ENCODE results near the gene RFTN1.

The RFTN1 gene

DNA sequence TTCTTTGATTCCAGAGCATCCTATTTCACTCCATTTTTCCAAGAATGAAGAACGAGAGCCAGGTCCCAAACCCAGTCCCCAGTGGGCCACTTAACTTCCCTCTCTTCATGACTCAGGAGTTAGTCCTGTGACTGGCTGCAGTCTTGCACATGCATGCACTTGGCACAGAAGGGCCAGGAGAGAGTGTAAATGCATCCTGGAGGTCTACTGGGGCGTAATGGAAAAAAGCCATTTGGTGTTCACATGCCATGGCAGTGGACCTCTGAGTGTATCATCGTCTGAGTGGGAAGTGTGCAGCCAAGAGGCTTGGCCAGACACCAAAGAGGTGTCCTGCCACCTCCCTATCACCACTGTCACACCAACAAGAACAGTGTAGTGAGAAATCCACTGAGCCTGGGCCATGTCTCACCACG lies 15.1 kb upstream of the RFTN1 start:
- DNase-seq = no peak

DNA sequence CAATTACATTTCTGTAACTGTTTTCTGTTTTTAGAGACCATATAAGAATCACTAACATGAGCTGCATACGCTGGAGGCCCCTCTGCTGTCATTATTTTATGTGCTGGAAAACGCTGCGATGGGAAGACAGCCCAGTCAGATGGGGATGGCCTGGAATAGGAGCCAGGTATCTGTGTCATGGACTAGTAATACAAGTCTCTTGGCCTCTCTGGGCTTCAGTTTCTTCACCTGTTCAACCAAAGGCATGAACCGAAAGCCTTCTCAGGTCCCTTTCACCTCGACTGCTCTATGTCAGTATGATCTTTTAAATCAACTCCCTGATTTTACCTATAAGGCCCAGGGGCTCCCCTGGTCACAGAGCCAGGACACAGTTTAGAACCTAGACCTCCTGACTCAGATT lies 14.6 kb upstream of the RFTN1 start:
- DNase-seq = no peak

DNA sequence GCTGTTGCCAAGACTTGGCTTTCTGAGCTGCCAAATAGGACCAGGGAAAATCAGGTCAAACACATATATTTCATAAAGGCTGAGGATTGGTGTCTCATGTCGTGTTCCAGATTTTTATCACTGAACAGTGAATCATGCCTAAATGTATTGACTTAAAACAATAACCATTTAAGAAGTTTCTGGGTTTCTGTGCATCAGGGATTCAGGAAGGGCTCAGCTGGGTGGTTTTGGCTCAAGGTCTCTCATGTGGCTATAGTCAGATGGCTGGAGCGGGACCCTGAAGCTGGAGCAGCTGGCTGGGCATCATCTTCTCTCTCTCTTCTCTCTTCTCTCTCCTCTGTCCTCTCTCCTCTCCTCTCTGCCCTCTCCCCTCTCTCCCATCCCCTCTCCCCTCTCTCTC lies 10.7 kb upstream of the RFTN1 start:
- DNase-seq = no peak

DNA sequence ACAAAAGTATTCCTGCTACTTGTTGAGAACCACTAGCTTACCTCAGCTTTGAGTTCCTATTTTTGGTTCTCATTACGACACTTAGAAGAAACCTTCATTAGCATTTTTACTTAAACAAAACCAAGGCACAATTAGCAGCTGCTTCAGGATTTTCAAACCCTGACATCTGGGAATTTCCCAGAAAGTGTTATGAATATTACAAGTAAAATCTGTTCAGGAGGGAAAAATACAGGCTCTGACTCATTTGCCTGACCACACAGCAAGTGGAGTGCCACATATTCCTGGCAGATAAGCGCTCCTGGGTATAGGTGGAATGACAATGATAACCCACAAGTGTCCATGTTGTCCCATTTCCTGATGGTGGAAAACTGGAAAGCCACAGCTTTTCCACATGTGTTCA lies 10.3 kb upstream of the RFTN1 start:
- DNase-seq = no peak

DNA sequence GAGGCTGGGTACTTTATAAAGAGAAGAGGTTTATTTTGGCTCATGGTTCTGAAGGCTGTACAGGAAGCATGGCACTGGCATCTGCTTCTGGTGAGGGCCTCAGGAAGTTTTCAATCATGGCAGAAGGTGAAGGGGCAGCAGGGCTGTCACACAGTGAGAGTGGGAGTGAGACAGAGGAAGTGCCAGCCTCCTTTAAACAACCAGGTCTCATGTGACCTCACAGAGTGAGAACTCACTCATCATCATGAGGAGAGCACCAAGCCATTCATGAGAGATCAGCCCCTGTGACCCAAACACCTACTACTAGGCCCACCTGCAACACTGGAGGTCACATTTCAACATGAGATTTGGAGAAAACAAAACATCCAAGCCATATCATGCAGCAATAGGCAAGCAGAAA lies 9.3 kb upstream of the RFTN1 start:
- DNase-seq = no peak

DNA sequence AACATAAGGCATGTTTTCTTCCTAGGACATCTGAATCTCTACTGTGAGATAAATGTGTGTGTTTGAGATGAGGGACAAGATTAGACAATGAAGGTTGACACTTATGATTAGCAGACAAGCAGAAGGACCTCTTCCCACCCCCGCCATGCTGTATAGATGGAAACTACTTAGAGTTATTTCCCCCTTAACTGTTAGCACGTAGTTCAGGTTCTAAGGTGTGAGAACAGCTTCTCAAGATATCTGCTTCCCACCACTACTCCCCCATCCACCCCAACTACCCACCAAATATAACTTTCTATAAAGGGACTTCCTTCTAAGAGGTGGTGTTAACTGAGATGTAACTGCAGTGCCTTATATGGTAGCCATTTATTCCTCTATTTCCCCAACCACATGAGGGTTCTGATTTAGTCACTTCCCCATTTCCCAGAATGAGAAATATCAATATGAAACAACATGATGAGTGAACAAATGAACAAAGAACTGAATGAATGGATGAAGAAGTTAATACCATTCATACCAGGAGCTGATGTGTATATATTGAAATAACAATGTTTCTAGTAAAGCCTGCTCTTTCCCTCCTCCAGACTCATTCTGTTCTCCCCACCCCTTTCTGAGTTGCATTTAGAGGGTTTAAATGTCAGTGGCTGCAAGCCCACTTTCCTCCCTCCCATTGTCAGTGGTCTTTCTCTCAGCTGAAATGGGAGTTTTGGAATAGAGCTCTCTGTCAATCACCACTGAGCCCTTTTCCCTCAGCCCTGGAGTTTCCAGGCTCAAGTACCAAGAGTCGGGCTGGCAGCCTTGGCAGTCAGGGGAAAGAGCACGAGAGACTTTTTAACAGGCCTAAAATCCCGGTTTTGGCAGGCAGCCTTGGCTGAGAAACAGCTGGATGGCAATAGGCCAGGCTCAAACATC lies 7.7 kb upstream of the RFTN1 start:
- DNase-seq = peak; percentile 32

DNA sequence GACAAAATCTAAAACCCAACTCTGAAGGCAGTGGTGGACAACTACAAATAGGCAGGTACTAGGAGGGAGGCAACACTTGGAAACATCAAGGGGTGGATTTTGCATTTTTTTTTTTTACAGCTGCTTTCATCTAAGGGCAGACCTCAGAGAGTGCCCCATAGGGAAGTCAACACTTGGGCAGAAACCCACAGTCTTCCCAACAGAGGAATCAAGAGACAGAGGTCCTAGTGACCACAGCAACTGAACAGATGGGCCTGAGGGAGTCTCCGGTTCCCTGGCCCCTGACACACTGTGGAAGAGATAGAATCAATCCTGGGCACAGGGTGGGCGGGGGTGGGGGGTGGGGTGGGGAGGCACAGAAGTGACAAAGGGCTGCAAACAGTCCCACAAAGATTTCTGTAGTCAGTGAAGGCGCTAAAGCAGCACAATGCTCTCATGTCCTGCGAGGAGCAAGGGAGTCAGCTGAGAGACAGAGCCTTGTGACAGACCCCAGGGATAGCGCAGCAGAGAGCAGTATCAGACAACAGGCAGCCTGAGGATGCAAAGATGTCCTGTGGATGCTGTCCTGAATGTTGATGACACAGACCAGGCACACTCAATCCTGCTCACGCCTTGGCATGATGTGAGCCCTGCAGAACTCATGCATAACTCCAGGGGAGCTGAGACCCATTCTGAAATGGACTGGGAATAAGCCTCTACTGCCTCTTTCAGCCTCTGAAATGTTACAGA lies 6.9 kb upstream of the RFTN1 start:
- DNase-seq = no peak

DNA sequence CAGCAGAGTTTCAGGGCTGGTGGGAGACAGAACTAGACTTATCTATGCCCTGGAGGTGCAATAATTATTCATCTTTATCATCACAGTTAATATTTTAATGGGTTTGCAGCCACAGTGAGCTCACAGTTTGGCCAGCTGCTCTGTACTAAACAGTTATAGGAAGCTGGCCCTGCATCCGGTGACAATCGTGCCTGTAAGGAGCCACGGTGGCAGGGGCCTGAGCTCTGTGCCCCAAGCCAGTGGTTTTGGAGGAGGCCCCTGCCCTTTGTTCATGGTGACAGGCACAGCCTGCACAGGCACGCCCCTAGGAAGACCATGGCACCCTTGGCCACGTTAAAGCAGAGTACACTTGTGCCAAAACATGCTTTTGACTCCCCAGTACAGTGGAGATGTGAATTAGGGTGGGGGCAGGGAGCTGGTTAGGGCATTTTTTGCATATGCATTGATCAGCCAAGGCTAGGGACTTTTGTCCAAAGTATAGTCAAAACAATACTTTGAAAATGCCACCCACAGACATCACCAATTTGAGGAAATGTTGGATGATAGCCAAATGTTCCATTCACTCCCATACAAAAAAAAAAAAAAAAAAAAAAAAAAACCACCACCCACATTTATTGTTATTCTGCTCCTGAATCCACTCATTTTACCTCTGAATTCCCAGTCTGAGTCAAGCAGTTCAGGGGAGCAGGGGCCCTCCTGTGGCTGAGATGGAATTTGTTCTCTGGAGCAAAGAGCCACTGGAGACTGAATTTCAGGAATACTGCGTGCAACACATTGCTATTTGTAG lies 3.4 kb upstream of the RFTN1 start:
- DNase-seq = peak; percentile 53

DNA sequence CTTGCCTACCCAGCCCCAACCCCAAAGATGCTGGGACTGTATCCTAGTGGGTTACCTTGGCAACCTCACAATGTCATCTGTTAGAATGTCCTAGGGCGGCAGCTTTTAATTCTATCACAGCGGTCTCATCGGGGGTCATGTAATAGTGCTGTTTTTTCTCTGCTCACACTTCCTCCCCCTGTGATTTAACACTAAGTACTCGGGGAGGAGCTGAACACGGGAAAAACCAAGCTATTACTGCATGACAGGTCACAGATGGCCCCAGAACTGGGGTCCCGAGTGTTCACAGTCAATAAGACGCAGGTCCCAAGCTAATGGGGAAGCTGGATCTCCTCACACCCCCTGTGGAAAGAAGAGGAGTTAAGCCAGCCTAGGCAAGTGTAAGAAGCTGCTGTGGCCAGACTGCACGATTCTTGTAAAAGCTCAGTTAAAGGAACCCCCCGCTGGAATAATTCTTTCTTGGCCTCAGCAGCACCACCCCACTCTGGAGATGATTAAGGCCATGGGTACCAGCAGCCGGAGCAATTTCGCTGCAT lies 2.5 kb upstream of the RFTN1 start:
- no peak for DNase-seq

DNA sequence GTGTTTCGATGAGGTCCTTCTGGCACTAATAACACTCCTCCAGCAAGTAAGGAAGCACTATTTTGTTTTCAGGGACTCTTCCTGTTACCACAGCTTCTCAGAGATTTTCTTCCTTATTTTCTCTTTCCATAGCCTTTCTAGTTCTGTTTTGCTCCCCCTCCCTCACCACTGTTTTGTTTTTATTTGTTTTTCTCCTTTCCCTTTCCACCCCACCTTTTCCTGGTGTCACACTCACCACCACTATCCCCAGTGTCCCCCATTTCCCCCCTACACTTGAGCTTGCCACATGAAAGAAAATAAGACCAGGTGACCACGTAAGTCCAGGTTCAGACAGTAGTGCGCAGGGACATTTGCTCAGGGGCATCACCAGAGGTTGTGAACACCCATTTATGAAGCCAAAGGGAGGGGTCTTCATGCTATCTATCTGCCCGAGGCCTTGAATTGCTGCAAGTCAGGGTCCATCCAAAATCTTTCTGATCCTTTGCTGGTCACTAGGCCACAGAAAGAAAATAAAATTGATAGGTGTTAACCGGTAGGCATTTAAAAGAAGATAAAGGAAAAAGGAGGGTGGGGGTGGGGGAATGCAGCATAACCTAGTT lies 1.4 kb upstream of the RFTN1 start:
- DNase-seq = no peak

DNA sequence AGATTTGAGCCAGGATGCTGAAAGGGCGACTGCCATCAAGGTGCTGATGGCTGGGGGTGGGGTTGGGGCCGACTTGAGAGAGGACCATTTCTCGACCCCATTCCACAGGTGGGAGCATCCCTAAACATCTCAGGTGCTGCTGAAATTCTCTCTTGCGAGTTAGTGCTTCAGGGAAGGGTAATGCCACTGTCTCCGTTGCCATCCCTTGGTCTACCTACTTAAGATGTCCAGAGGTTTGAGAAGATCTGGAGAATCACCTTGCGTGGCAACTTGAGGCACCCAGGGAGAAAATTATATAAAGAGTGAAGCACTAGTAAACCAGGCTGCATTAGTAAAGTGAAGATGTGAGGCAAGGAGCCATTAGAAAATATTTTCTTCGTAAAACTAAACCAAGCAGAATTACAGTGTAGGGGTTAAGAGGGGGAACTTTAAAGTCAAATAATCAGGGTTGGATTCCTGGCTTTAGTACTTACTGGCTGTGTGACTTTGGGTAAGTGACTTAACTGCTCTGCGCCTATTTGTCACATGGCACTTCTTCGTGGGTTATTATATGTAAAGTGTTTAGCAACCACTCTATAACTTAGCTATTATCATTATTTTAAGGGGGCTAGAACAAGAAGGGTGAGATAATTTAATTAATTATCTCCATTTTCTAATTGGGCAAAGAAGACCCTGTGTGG lies 662 bp upstream of the RFTN1 start:
- no peak for DNase-seq

DNA sequence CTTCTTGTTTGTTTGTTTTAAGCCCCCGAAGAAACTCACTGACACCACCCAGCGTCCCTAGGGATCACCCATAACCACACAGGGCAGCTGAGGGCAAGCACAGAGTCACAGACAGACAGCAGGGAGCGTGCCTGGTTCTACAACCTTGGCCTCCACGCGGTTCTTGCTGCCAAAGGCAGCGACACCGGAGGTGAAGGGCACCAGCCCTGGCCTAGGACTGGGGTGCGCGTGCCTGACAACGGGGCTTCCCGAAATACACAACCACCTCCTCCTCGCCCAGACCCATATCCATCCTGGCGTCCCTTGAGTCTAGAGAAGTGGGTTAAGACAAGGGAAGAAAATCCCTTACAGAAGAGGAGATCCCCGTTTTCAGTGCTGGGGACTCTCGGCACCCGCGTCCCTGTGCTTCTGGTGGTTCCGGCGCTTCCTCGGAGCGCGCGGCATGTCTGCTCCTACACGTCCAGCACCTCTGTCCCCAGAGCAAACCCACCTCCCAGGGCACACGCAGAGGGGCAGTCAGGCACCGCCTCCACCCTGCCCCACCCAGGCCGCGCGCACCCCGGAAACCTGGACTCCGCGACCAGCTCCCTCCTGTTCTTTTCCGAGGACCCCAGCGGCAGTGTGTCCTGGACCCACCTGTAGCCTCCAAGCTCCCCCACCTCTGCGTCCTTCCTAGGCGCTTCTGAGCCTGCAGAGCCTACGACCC lies 911 bp downstream of the RFTN1 start:
- peak; percentile 59 for DNase-seq

DNA sequence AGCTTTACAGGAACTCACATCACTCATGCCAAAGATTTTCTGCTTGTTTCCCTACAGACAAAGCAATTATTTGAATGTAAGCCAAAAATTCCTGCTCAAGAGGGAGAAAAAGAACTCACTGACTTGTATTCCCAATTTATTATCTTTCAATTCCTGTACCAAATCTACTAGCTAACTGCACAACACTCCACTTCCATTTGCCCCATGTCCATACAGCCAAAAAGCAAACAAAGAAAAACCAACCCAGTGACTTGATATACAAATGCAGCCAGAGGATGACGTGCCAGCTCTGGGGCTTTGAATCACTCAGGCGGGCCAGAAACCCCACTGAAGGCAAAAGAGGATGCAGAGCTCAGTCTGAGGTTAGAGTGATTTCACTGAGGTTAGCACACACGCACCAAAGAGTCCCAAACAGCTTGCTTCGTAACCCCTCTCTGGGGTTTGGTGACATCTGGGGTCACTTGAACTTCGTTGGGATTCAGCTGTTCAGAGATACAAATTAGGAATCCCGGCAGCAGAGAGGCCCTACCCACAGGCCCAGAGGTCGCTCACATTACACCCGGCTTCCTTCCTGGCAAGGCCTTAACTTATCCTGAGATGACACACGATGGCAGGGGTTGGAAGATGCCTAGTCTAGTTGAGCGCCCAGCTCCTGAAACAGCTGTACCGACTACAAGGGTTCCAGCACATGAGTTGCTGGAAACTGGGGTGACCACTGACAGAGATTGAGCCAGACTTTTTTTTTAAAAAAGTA lies 1.6 kb downstream of the RFTN1 start:
- peak; percentile 91 for DNase-seq

DNA sequence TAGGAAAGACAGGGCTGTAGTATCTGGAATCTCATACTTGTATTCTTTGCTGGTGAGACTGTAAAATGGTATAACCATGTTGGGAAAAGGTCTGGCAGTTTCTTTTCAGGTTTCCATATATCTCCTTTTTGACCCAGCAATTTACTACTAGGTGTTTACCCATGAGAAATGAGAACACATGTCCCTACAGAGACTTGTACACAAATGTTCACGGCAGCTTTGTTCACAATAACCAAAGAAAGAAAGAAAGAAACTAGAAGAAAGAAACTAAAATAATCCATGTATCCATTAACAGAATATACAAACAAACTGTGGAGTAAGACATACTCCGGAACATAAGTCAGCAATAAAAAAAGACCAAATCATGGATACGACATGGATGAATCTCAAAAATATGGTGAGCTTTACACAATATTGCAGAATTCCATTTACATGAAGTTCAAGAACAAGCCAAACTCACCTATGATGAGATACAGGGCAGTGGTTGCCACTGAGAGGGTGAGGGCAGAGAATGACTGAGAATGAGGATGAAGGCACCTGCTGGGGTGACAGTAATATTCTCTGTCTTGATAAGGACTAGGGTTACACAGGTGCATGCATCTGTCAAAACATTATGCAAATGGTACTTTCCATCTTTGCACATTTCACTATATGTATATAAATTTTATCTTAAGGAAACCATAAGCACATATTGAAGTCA lies 2.7 kb downstream of the RFTN1 start:
- DNase-seq = peak; percentile 23

DNA sequence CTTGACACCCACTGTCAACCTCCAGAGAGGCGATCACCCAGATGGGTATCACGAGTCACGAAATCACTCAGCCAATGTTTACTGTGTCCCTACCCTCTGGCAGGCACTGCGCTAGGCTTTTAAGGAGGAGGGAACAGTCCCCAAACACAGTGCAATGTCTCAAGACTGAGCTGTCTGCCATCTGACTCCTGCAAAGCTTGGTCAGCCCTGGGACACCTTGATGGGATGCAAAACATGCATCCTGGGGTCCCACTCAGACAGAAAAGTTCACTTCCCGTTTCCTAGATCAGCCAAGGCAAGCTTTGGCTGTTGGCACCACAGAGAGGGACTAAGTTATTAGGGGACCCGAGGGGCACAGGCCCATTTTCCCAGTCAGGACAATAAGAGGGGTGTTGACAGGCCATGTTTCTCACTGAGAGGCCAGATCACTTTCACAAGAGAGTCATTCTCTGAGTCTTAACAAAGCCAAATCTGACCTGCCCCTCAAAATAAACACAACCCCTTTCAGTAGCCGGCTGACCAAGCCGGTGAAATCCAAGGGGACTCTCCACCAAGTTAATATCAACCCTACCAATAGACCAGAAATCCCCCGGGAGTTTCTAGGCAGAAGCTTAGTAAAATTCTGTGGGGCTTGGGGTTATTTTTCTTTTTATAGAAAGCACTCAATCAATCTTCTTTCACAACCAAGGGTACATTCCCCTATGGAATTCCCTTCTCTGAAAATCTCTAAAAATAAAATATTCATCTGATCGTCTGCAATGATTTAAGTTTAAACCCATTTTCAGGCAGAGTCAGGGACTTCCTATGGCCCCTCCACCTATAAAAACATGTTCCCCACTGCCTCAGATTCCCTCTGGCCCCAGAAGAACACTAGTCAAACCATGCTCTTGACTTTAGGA lies 3.5 kb downstream of the RFTN1 start:
- peak; percentile 46 for DNase-seq

DNA sequence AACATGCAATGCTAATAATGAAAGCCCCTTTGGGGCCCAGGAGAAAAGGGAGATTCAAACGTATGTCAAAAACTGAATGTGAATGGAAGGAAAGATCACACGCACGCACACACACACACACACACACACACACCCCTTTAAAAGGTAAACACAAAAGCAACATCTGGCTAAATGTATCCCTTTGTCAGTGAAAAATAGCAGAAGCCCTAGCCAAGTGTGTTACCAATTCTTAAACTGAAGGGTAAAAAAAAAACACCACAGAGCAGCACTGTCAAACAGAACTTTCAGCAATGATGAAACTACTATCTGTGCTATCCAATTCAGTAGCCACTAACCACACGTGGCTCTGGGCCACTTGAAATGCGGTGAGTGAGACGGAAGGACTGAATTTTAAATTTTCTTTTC lies 4.9 kb downstream of the RFTN1 start:
- DNase-seq = peak; percentile 28

DNA sequence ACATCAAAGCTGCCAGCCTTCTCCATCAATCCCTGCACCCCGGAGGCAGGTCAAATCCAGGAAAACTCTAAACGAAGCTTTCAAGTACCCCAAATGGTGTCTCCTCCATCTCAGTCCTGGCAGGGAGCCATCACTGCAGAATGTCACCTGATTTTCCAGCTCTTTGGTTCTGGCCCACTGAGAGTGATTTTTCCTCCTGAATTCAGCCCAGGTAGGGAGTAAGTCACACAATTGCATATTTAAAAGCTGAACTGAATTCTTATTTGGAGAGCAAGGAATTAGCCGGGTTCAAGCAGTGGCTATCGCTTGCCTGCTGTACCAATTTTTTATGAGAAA lies 5.3 kb downstream of the RFTN1 start:
- no peak for DNase-seq

DNA sequence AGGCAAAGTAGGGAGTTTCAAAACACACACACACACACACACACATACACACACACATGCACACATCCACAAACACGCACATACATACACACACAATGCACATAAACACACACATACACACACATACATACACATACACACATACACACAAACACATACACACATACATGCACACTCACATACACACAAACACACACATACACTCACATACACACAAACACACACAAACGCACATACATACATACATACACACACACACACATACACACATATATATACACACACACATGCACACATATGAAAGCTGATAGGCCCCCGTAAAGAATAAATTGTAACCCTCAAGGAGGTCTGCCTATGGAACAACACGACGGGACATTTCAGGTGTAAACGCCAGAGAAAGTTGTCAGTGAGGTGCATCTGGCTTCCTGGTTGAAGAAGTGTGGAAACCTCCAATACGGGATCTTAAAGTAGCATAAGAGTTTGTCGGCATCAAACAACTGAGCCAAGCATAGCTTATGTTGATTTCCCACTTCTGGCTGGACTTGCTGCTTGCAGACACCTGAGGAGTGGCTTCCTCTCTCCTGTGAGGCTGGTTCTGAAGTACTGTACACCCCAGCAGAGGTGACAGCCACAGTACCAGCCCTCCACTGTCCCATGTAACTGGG lies 5.8 kb downstream of the RFTN1 start:
- no peak for DNase-seq
